ENCODE data around the gene INPP5E. TPM values are rescaled to one million over a fixed set of nuclear protein-coding genes. Genes with fewer than 3 reads are reported as not detected.
"Not testable (repeated sequence)": the region's sequence is repeated elsewhere in the genome, so short reads cannot be mapped to it uniquely, and the experiment has no call there.

The INPP5E gene
- total RNA-seq, 1 donor from 2014 or later = 10.6 TPM

GRCh38 chr9:136409557-136410455 is 29.8 kb downstream of the INPP5E start:
- no peak for TF ChIP-seq CTCF (IDR thresholded peaks at IDR 0.05; ENCODE audit: borderline replicate concordance)
- Histone ChIP-seq H3K4me1 (peaks cover 44% of the 10 kb centered on the region), H3K9me3 (replicated peaks) (no peaks in the 10 kb centered on the region), H3K27me3 (ENCODE audit: low read depth) (no peaks in the 10 kb centered on the region), H3K36me3 (peaks cover 57% of the 10 kb centered on the region), H3K4me3 (peak overlapping the region; percentile 97), H3K27ac (replicated peaks) (peak overlapping the region; percentile 88)
- no peak for DNase-seq
- intact Hi-C loops (cut with micrococcal nuclease) = no loop called here

DNA sequence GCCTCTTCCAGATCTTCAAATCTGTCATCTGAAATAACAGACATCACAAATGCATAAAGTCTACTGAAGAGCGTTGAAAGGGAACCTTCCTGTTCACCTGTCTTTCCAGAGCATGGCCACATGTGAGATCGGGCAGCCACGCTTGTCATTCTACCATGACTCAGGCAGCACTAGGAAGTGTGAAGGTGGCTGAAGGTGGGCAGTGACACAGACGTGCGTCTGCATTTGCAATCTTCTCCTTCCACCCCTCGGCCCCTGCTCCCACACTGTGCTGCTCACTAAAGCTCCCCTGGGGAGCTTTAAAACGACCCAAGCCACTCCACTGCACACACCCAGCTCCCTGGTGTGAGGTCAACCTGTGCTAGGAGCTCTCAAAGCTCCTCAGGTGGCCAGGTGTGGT is 31.7 kb downstream of the INPP5E start:
- no peak for DNase-seq
- no peak for TF ChIP-seq CTCF (IDR thresholded peaks at IDR 0.05; ENCODE audit: borderline replicate concordance)
- peaks cover 40% of the 10 kb centered on the region for H3K4me1 ChIP-seq
- intact Hi-C loops (cut with micrococcal nuclease) = no loop called here
- H3K27ac ChIP-seq (replicated peaks) = no peak overlapping the region
- peaks cover 52% of the 10 kb centered on the region for H3K36me3 ChIP-seq
- H3K9me3 ChIP-seq (replicated peaks) = no peaks in the 10 kb centered on the region
- H3K27me3 ChIP-seq (ENCODE audit: low read depth) = no peaks in the 10 kb centered on the region
- H3K4me3 ChIP-seq = no peak overlapping the region

DNA sequence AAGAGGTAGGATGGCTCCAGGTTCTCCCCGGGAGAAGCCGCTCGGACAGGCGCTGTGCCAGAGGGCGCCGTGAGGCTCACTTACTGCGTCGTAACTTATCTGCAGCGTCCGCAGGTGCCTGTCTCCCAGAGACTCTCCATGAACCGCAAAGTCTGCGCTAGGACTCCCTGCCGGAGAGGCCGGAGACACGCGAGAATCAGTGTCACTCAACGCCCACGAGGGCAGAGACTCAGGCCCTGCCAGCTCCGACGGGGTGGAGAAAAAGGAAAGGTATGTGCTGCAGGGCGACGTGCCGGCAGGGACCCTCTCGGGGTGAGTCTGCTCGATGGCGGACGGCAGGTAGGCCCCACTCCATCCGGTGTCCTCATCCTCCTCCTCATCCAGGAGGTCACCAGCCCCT is 32.6 kb downstream of the INPP5E start:
- DNase-seq; H3K9me3 ChIP-seq (replicated peaks); H3K4me3 ChIP-seq; H3K27me3 ChIP-seq (ENCODE audit: low read depth); intact Hi-C loops (cut with micrococcal nuclease); H3K27ac ChIP-seq (replicated peaks): not testable (repeated sequence)
- Histone ChIP-seq H3K36me3 (peaks cover 52% of the 10 kb centered on the region), H3K4me1 (peaks cover 35% of the 10 kb centered on the region)

GRCh38 chr9:136405904-136406303 is 33.7 kb downstream of the INPP5E start:
- peaks cover 49% of the 10 kb centered on the region for H3K36me3 ChIP-seq
- H3K4me1 ChIP-seq = peaks cover 23% of the 10 kb centered on the region
- intact Hi-C loops (cut with micrococcal nuclease); H3K9me3 ChIP-seq (replicated peaks); H3K27ac ChIP-seq (replicated peaks); H3K27me3 ChIP-seq (ENCODE audit: low read depth); H3K4me3 ChIP-seq; DNase-seq: not testable (repeated sequence)

- DNase-seq = no peak
- Histone ChIP-seq H3K27ac (replicated peaks) (no peak overlapping the region), H3K9me3 (replicated peaks) (no peaks in the 10 kb centered on the region), H3K36me3 (peaks cover 49% of the 10 kb centered on the region), H3K27me3 (ENCODE audit: low read depth) (no peaks in the 10 kb centered on the region), H3K4me3 (no peak overlapping the region), H3K4me1 (peaks cover 22% of the 10 kb centered on the region)
- TF ChIP-seq CTCF (IDR thresholded peaks at IDR 0.05; ENCODE audit: borderline replicate concordance) = no peak
- intact Hi-C loops (cut with micrococcal nuclease) = no loop called here
Observed at GRCh38 chr9:136405481-136405880, 34.2 kb downstream of the INPP5E start.

DNA sequence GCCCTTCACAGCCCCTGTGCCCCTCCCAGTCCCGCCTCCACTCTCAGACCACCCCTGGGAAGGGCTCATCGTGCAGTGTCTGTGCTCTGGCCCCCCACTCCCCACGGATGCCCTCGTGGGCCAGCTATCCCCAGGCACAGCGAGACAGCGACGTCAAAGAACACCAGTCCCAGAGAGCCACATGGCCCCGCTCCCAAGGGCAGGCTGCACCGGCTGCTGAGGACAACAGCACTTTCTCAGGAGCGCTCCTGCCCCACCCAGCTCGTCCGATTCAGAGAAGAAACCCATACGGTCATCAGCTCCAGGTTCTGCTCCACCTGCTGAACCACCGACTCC is 34.9 kb downstream of the INPP5E start:
- Histone ChIP-seq H3K36me3 (peaks cover 49% of the 10 kb centered on the region), H3K27ac (replicated peaks) (no peak overlapping the region), H3K27me3 (ENCODE audit: low read depth) (no peaks in the 10 kb centered on the region), H3K9me3 (replicated peaks) (no peaks in the 10 kb centered on the region), H3K4me3 (no peak overlapping the region), H3K4me1 (peaks cover 23% of the 10 kb centered on the region)
- intact Hi-C loops (cut with micrococcal nuclease) = no loop called here
- no peak for DNase-seq
- TF ChIP-seq CTCF (IDR thresholded peaks at IDR 0.05; ENCODE audit: borderline replicate concordance) = no peak
